Skeletal muscle tissue (tissue), 4 donors: ENCODE data around the gene AFF3. TPM values are rescaled to one million over a fixed set of nuclear protein-coding genes. Genes with fewer than 3 reads are reported as not detected.

ENCODE experiments used
- H3K27ac ChIP-seq: one replicate; pipeline ENCODE4 v1.7.0; 2013; ENCODE audit warnings: mild to moderate bottlenecking, low read depth, low read length, inconsistent platforms
- H3K27me3 ChIP-seq, 3 donors: one replicate each; pipeline ENCODE4 v1.7.0; 2013; ENCODE audit warnings: low read length in 3 of 3; ENCODE audit not compliant: control insufficient read depth in 3 of 3, insufficient read depth in 3 of 3
- H3K36me3 ChIP-seq, 3 donors: one replicate each; pipeline ENCODE4 v1.7.0; 2013; ENCODE audit warnings: low read length in 3 of 3; ENCODE audit not compliant: control insufficient read depth in 3 of 3, insufficient read depth in 3 of 3
- H3K4me1 ChIP-seq, 3 donors: one replicate each; pipeline ENCODE4 v1.7.0; 2013; ENCODE audit warnings: low read length in 3 of 3, mild to moderate bottlenecking in 3 of 3; ENCODE audit not compliant: control insufficient read depth in 3 of 3, insufficient read depth in 3 of 3
- H3K4me3 ChIP-seq, 3 donors: one replicate each; pipeline ENCODE4 v1.7.0; 2013; ENCODE audit warnings: low read length in 3 of 3
- H3K9ac ChIP-seq, 3 donors: one replicate each; pipeline ENCODE4 v1.7.0; 2013; ENCODE audit warnings: low read length in 3 of 3, mild to moderate bottlenecking in 3 of 3, moderate library complexity in 2 of 3, low read depth in 1 of 3
- H3K9me3 ChIP-seq, 3 donors: one replicate each; pipeline ENCODE4 v1.7.0; 2013; ENCODE audit warnings: low read length in 3 of 3; ENCODE audit not compliant: control insufficient read depth in 3 of 3
- total RNA-seq: library from RNA; depleted of rRNA; stranded (reverse); fragments of >200 nt; gene quantifications from one replicate; pipeline ENCODE4 v1.2.3, GENCODE V29; 2014
- donor health status: Osteomylitis.

AFF3 gene
- total RNA-seq, 1 donor from 2014 or later: 8.4 TPM

- Histone ChIP-seq H3K9ac (no peak overlapping the region), H3K36me3 (no peaks in the 10 kb centered on the region), H3K4me1 (no peaks in the 10 kb centered on the region), H3K4me3 (no peak overlapping the region), H3K27me3 (no peaks in the 10 kb centered on the region), H3K9me3 (peaks cover 0 to 2% (median 0%) of the 10 kb centered on the region in 3 donors), H3K27ac (no peak overlapping the region)
Observed at GRCh38 chr2:99722476-99722875, 419.9 kb downstream of the AFF3 start.

GRCh38 chr2:99719102-99719501 is 423.3 kb downstream of the AFF3 start:
- H3K4me1 ChIP-seq: no peaks in the 10 kb centered on the region
- H3K36me3 ChIP-seq: no peaks in the 10 kb centered on the region
- peaks cover 0 to 2% (median 0%) of the 10 kb centered on the region in 3 donors for H3K9me3 ChIP-seq
- no peak overlapping the region for H3K27ac ChIP-seq
- H3K4me3 ChIP-seq: no peak overlapping the region
- no peak overlapping the region for H3K9ac ChIP-seq
- H3K27me3 ChIP-seq: no peaks in the 10 kb centered on the region

- H3K9me3 ChIP-seq: no peaks in the 10 kb centered on the region
- no peak overlapping the region for H3K9ac ChIP-seq
- no peaks in the 10 kb centered on the region for H3K27me3 ChIP-seq
- H3K4me3 ChIP-seq: no peak overlapping the region
- H3K4me1 ChIP-seq: peaks cover 5 to 11% (median 6%) of the 10 kb centered on the region in 3 donors
- H3K36me3 ChIP-seq: no peaks in the 10 kb centered on the region
- H3K27ac ChIP-seq: no peak overlapping the region
Observed at GRCh38 chr2:99715956-99716355, 426.4 kb downstream of the AFF3 start.

GRCh38 chr2:99714349-99714748 is 428.0 kb downstream of the AFF3 start:
- H3K27ac ChIP-seq: no peak overlapping the region
- H3K36me3 ChIP-seq: no peaks in the 10 kb centered on the region
- no peak overlapping the region for H3K9ac ChIP-seq
- peaks cover 15 to 20% (median 15%) of the 10 kb centered on the region in 3 donors for H3K4me1 ChIP-seq
- H3K4me3 ChIP-seq: no peak overlapping the region
- no peaks in the 10 kb centered on the region for H3K27me3 ChIP-seq
- no peaks in the 10 kb centered on the region for H3K9me3 ChIP-seq

DNA sequence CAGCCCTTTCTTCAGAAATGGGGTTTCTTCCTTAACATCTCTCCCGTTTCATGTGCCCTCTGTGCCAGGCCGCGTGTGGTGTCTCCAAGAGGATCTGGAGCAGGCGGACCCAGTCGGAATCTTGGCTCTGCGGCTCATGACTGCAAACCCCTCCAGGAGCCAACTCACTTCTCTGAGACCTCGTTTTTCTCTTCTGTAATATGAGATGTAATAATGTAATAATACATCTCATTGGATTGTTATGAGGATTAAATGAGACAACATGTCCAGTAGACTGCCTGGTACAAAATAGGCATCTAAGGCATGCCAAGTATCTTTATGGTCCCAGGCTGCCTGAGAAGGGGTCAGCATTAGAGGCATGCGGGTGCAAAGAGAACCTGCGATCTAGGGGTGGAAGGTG is 431.2 kb downstream of the AFF3 start:
- Histone ChIP-seq H3K4me1 (peaks cover 15 to 20% (median 15%) of the 10 kb centered on the region in 3 donors), H3K27ac (no peak overlapping the region), H3K27me3 (no peaks in the 10 kb centered on the region), H3K4me3 (no peak overlapping the region), H3K9me3 (no peaks in the 10 kb centered on the region), H3K36me3 (no peaks in the 10 kb centered on the region), H3K9ac (peak overlapping the region in 1 of 3 donors; percentile 42)

DNA sequence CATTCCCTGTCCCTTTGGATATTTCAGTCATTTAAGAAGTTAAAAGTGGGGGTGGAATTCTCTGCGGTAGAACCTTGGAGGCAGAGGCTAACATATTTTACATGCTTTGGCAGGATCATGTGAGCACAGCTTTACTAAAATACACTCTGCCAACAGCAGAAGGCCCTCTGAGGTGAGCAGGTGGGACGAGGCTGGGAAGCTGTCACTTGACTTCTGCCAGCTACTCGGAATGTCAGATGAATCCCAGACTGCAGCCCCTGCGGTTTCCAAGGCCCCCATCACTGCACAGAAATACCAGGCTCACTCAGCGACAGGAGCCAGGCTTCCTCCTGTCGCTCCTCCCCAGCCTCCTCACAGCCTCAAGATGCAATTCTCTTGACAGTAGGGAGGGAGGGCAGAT is 431.7 kb downstream of the AFF3 start:
- H3K27me3 ChIP-seq: no peaks in the 10 kb centered on the region
- no peaks in the 10 kb centered on the region for H3K9me3 ChIP-seq
- H3K9ac ChIP-seq: peak overlapping the region in 1 of 3 donors; percentile 42
- no peaks in the 10 kb centered on the region for H3K36me3 ChIP-seq
- H3K27ac ChIP-seq: no peak overlapping the region
- H3K4me3 ChIP-seq: no peak overlapping the region
- peaks cover 15 to 20% (median 15%) of the 10 kb centered on the region in 3 donors for H3K4me1 ChIP-seq

- Histone ChIP-seq H3K4me1 (peaks cover 15 to 20% (median 15%) of the 10 kb centered on the region in 3 donors), H3K4me3 (no peak overlapping the region), H3K9me3 (no peaks in the 10 kb centered on the region), H3K36me3 (no peaks in the 10 kb centered on the region), H3K9ac (no peak overlapping the region), H3K27me3 (no peaks in the 10 kb centered on the region), H3K27ac (no peak overlapping the region)
Observed at GRCh38 chr2:99709229-99709628, 433.2 kb downstream of the AFF3 start.

- Histone ChIP-seq H3K9me3 (no peaks in the 10 kb centered on the region), H3K4me1 (peaks cover 15 to 20% (median 15%) of the 10 kb centered on the region in 3 donors), H3K36me3 (no peaks in the 10 kb centered on the region), H3K9ac (no peak overlapping the region), H3K4me3 (no peak overlapping the region), H3K27ac (no peak overlapping the region), H3K27me3 (no peaks in the 10 kb centered on the region)
Observed at GRCh38 chr2:99708231-99708630, 434.2 kb downstream of the AFF3 start.

DNA sequence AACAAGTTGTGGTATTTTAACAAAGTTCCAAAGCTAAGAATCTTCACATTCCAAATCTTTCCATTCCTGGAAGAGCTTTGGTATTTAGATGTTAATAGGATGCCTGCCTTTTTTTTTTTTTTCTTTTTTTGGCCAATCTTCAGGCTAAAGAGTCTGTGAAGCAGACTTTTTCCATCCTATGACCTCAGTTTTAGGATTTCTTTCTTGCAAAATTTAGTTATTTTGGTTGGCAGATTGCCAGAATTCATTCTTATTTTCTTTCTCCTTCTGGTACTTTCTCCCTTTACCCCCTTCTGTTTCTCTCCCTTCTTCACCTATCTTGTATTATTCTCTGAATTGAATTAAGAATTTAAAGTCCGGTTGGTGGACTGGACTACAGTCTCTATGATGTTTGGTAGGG is 434.8 kb downstream of the AFF3 start:
- H3K9me3 ChIP-seq: no peaks in the 10 kb centered on the region
- H3K27me3 ChIP-seq: no peaks in the 10 kb centered on the region
- peak overlapping the region in 1 of 3 donors; percentile 57 for H3K4me3 ChIP-seq
- no peak overlapping the region for H3K9ac ChIP-seq
- H3K4me1 ChIP-seq: peaks cover 15 to 20% (median 15%) of the 10 kb centered on the region in 3 donors
- H3K27ac ChIP-seq: no peak overlapping the region
- no peaks in the 10 kb centered on the region for H3K36me3 ChIP-seq

DNA sequence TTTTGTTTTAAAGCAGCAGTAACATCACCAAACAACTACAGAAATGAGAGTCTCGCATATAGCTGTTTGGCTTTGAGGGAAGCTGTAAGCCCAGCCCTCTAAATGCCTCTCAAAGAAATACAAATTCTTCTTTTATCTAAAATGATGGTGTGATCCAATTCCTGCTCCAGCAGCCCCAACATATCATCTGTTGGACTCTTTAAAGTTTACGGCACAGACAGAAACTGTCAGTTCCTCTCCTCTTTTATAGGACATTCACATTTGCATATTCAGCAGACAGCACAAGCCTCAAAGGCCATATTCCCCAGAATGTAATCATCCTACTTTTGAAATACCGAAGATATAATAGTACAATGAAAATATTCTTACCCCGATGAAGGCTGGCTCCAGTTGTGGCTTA is 435.7 kb downstream of the AFF3 start:
- no peaks in the 10 kb centered on the region for H3K36me3 ChIP-seq
- H3K9me3 ChIP-seq: no peaks in the 10 kb centered on the region
- no peaks in the 10 kb centered on the region for H3K27me3 ChIP-seq
- H3K4me3 ChIP-seq: peak overlapping the region in 1 of 3 donors; percentile 57
- peak overlapping the region; percentile 38 for H3K27ac ChIP-seq
- H3K4me1 ChIP-seq: peaks cover 15% of the 10 kb centered on the region in 3 donors
- H3K9ac ChIP-seq: peak overlapping the region in 1 of 3 donors; percentile 36
